Left renal pelvis (tissue), 4 donors: ENCODE data around the gene MYCN. TPM values are rescaled to one million over a fixed set of nuclear protein-coding genes. Genes with fewer than 3 reads are reported as not detected.
"Not testable (repeated sequence)": the region's sequence is repeated elsewhere in the genome, so short reads cannot be mapped to it uniquely, and the experiment has no call there.

ENCODE experiments used
- DNase-seq, 4 donors: peaks; one replicate each; pipeline ENCODE4 v3.0.0-alpha.2; 2013; ENCODE audit warnings: low read depth in 4 of 4, low spot score in 3 of 4
- polyA plus RNA-seq, 4 donors: library from polyadenylated mRNA; unstranded; fragments of 120-200 nt; gene quantifications; one replicate each; pipeline ENCODE4 v1.2.1, GENCODE V29; 2013; ENCODE audit not compliant: insufficient read length in 4 of 4

Gene MYCN
- polyA plus RNA-seq, 4 donors = 6.8 to 37.7 (median 34.3) TPM

DNA sequence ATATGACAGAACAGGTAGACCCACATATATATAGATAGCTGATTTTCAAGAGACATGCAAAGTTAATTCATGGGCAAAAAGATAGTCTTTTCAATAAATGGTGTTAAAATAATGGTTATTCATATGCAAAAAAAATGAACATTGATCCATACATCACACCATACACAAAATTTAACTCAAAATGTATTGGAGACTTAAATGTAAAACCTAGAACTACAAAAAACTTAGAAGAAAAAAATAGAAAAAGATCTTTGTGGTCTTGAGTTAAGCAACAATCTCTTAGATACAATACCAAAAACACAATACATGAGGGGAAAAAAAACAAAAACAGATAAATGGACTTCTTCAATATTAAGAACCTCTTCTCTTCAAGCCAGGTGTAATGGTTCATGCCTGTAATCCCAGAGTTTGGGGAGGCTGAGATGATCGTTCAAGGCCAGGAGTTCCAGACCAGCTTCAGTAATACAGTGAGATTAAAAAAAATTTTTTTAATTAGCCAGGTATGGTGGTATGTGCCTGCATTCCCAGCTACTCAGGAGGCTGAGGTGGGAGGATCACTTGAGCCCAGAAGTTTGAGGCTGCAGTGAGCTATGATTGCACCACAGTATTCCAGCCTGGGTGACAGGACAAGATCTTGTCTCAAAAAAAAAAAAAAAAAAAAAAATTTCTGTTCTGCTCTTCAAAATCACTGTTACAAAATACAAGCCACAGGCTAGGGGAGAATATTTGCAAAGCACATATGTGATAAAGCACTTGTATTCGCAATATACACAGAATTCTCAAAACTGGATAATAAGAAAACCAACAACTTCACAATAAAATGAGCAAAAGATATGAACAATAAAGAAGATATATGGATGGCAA is 32.7 kb upstream of the MYCN start:
- no peak for DNase-seq

DNA sequence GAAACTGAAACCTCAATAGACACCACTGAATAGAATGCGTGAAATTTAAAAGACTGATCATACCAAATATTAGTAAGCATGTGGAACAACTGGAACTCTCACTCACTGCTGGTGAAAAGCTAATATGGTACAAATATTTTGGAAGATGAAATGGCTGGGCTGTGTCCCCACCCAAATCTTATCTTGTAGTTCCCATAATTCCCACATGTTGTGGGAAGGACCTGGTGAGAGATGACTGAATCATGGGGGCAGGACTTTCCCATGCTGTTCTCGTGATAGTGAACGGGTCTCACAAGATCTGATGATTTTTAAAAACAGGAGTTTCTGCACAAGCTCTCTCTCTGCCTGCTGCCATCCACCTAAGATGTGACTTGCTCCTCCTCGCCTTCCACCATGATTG is 32.0 kb upstream of the MYCN start:
- DNase-seq = no peak

DNA sequence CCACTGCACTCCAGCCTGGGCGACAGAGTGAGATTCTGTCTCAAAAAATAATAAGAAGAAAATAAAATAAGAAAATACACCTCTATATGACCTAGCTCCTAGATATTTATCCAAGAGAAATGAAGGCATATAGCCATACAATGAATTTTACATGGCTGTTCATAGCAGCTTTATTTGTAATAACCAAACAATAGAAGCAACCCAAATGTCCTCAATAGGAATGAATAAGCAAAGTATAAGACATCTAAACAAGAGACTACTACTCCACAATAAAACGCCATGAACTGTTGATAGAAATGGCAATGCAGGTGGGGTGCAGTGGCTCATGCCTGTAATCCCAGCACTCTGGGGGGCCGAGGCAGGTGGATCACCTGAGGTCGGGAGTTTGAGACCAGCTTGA is 31.2 kb upstream of the MYCN start:
- DNase-seq = no peak

DNA sequence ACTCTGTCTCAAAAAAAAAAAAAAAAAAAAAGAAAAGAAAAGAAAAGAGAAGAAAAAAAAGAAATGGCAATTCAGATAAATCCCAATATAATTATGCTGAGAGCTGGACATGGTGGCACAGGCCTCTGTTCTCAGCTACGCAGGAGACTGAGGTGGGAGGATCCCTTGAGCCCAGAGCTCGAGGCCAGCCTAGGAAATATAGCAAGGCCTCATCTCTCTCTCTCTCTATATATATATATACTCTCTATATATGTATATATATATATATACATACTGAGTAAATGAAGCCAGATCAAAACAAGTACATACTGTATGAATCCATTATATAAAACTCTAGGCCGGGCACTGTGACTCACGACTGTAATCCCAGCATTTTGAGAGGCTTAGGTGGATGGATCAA is 30.6 kb upstream of the MYCN start:
- DNase-seq = no peak

DNA sequence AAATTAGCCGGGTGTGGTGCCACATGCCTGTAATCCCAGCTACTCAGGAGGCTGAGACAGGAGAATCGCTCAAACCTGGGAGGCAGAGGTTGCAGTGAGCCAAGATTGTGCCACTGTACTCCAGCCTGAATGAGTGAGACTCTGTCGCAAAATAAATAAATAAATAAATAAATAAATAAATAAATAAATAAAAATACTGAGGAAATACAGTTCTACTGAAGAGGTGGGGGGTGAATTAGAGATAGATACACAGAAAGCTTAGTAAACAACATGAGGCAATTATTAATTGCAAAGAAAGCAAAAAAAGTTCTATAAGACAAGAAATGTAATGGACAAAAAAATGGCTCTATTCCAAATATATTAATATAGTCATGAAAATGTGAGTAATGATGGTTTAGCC is 29.1 kb upstream of the MYCN start:
- DNase-seq = not testable (repeated sequence)

DNA sequence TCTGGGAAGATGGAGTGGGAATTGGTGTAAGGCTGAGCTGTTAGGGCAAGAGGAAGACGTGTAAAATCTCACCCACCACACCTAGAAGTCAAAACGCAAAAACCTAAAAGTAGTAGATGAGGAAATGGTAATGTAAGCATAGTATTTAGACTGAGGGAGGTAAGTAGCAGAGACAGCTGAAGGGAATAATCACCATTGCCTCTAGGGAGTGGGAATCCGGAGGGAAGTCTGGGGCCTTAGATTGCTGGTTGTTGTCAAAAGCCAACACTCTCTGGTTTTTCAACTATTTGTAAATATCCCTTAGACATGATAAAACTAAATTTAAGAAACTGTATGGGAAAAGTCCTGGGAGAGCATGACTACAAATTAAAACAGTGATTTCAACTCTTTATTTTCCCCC is 28.7 kb upstream of the MYCN start:
- no peak for DNase-seq

DNA sequence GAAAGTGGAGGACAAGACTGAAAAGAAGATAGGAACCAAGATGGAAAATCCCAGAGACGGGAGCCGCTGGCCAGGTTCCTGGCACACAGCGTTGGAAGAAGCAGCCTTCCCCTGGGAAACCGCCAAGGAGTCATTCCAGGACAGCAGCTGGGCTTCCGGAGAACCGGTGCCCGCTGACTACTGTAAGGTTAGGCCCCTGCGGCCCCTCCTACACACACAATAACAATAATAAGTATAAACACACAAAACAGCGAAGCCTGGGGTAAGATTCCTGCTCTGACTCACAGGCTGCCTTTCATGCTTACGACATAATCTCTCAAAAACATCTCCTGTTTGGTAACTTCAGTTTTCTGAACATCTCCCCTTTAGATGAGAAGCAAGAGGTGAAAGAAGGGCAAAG is 28.1 kb upstream of the MYCN start:
- DNase-seq = no peak

DNA sequence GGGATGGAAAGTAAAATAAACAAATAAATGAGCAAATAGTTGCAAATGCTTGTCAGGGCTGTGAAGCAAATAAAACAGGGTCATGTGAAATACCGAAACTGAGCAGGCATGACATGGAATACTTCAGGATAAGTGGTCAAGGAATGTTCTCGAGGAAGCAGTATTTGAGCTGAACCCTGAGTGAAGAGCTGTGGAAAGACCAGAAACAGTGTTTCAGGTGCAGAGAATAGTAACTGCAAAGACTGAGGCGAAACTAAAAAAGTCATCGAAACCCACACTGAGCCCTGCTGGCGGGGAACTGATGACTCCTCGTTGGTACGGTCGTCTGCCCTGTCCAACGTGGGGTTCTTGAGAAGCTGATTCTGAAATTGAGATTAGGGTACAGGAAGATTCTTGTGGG is 27.2 kb upstream of the MYCN start:
- DNase-seq = no peak

DNA sequence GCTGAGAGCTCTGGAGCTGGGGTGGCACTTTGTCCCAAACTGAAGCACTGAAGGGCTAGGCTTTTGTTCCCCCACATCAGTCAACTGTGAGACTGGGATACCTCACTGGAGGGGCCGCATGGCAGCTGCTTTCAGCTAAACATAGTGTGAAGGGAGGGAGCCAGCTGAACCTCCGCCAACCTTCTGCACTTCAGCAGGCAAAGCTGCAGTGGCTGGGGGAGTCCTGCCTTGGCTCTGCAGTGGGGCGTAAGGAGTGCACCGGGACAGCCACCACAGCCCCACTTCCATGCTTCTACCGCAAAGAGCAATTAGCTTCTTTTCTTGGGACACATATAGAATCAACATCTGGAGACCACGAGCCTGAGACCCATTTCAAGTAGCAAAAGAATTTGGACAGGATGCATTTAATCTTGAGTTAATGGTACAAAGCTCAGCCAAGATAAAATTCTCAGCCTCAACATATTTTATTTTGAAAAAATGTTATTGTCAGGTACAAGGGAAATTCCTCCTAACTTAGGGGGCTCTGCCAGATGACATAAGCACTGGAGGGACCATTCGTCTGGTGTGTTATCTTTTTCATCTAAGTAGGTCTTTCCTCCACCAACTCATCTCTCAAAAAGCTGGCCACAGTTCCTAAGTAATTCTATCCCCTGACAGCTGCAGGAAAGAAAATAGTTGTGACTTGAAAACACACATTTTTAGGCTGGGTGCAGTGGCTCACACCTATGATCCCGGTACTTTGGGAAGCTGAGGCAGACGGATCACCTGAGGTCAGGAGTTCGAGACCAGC is 25.6 kb upstream of the MYCN start:
- no peak for DNase-seq

DNA sequence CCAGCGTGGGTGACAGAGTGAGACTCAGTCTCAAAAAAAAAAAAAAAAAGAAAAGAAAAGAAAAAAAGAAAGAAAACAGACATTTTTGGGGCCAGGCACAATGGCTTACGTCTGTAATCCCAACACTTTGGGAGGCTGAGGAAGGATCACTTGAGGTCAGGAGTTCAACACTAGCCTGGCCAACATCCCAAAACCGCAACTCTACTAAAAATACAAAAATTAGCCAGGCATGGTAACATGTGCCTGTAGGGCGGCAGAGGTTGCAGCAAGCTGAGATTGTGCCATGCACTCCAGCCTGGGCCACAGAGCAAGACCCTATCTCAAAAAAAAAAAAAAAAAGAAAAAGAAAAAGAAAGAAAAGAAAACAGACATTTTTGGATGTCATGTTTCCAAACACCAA is 24.8 kb upstream of the MYCN start:
- DNase-seq = not testable (repeated sequence)

DNA sequence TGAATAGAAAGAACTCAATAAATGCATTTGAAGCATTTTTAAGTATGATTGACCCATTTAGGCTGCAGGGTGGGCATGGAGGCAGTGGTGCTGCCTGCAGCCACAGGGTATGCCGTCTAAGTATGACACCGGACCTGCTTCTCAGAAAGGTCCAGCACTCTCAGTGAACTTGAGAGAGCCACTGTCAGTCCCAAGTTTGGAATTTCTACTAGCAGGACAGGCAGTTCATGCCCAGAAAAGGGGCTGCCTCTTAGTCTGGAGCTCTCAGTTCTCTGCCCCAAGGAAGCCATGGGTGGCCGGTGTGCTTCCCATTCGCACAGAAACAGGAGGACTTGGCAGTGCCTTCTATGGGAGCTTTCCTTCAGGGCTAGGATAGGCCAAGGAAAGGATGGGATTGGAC is 24.0 kb upstream of the MYCN start:
- no peak for DNase-seq

DNA sequence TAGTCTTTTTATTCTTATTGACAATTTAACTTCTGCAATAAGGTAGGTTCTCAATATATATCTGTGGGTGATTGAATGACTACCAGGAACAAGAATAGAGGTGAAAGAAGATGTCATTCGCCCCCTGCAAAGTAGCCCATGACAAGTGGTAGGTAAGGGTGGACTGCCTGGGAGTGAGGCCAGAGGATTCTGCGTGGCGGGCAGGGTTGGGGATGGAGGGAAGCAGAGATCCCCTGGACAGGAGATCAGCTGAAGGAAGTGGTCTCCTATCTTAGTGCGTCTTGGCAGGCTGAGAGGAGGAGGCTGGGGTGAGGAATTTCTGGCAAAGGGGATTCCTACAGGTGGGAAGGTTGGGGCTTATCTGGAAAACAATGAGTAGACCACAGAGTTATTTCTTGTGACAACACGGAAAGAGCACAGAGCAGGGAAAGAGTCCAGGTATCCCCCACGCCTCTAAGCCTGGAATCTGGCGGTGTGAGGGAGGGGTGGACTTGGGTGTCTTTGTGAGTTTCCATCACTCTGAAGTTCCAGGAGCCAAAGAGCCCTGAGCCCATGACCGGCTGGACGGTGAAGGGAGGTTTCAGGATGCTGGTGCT is 21.5 kb upstream of the MYCN start:
- no peak for DNase-seq

DNA sequence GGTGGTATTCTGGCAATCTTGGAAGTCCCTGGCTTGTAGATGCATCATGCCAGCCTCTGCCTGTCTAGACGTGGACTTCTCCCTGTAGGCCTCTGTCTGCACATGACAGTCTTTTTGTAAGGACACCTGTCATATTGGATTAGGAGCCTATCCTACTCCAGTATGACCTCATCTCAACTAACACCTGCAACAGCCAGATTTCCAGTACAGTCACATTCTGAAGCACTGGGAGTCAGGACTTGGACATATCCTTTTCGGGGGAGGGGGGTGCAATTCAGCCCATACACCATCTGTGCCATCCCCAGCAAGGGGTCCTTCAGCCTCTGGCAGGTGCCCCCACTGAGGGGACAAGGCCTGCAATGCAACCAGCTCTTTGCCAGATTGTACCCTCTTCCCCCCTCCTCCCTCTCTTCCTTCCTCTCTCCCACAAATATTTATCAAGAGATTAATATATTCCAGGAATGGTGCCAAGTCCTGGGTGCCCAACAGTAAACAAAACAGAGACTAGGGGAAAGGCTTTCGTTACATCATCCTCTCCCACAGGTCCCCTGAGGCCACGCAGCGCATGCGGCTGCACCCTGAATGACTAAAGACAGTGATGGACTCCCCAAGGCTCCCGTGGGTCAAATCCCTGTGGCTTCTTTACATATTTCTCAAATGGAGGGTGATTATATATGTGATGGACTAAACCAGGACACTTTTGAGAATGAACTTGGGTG is 20.5 kb upstream of the MYCN start:
- DNase-seq = no peak

DNA sequence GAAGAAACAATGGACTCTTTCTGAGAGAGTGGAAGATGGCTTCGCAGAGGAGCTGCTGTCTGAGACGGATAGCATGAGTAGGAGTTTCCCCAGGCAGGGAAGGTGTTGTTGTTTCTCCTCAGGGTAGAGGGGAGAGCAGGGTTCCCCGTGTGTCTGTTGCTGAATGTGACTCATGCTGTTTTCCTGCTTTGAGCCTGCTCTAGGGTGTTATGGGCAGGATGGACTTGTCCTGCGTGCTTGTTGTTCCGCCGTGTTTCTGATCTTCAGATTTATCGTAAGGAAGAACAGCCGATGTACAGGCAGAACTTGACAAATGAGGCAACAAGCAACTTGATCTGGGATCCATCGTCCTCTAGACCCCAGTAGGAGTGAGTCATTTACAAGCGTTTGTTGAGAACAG is 19.7 kb upstream of the MYCN start:
- no peak for DNase-seq

DNA sequence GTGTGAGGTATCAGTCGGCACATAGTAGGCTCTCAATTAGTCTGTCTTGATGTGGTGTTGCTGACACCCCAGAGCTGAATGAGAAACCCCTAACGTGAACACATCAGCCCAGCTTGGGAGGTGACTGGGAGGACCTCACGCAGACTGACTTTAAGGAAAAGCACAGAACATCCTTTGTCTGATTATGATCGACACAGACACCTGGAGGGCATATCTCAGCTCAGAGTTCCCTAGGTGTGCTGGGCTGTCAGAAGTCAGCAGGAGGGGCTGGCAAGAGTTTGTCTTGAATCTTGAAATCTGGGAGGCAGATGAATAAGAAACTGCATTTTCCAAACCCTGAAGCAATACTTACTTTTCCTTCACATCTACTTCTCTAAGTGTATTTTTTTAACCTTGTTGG is 16.8 kb upstream of the MYCN start:
- DNase-seq = no peak

DNA sequence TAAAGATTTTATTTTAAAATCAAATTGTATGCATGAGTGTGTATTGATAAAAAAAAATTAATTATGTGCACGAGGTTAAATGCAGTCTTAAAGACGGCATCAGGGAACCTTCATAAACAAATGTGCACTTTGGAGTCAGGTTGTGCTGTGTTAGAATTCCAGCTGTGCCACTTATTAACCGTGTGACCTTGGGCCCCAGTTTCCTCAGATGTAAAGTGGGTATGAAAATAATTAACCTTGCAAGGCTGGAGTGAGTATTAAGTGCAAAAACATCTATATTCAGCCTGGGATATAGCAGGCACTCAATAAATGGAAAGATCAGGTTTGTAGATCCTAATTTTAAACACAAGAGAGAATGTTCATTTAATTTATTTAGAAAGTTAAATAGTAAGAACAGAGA is 14.5 kb upstream of the MYCN start:
- DNase-seq = no peak

DNA sequence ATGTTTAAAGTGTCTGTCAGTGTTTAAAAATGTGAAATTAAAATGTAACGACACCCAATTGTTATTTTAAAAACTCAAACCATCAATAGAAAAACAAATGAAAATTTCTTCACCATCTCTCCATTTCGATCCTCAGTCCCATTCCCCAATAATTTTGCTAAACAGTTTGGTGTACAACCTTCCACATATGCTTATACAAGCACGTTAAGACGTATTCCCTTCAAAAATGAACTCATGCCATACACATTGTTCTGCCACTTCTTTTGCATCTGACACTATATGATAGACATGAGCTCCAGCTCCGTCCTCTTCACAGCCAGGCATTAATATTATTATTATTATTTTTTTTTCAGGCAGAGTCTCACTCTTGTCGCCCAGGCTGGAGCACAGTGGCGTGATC is 14.1 kb upstream of the MYCN start:
- DNase-seq = no peak

DNA sequence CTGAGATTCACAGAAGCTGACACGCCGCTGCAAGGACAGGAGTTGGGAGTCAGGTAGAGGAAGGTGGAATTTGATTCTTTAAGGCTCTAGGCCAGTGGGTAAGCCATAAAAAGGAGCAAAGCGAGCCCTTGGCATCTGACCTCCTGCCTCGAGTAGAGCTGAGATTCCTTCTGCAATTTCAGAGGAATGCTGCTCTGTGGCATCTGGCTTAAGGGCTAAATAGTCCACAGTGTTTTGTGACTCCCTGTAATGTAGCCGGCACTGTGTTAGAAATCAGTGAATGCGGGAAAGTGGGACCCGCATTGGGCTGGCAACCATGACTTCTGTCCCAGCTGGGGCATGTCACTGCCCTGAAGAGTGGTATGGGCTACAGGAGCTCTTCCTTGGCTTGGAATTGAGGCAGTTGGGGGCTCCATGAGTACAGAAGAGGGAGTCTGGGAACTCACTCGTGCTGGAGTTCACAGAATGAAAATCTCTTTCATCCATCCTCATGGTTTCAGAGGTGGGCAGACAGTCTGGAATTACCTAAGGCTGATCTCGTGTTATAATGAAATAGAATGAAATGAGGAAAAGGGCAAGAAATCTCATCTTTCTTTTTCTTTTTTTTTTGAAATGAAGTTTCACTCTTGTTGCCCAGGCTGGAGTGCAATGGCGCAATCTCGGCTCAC is 12.7 kb upstream of the MYCN start:
- DNase-seq = no peak

DNA sequence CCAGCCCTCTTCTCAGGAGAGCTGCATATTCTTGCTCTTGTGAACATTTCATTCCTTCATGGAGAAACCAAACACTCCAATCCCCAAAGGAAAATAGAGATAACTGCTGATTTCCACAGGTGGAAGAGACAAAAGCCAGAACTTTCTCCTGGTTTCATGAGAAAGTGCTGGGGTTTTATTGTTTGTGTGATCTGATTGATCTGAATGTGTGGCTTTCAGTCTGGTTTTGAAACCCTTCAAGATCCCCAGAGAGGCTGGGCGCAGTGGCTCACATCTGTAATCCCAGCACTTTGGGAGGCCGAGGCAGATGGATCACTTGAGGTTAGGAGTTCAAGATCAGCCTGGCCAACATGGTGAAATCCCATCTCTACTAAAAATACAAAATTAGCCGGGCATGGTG is 11.3 kb upstream of the MYCN start:
- DNase-seq = not testable (repeated sequence)

DNA sequence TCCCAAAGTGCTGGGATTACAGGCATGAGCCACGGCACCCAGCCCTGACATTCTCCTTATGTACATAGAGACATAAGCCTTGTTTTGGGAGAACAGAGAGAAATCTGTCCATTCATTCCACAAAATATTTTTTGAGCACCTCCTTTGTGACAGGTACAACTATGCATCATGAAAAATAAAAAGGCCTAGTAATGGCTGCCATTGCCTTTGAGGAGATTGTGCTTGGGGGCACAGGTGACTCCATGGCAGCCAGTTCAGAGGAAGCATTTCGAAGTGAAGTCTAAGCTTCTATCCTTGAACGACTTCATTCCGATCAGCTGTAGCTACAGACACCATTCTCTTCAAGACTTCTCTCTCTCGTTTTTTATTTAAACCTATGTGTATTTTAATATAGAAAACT is 10.5 kb upstream of the MYCN start:
- no peak for DNase-seq
